Left lung (tissue), 10 donors: ENCODE measurements around the gene MADD. TPM values are rescaled to one million over a fixed set of nuclear protein-coding genes. Genes with fewer than 3 reads are reported as not detected.

Experiments
- ATAC-seq: fragments of 200-7000 bp; cut with Tn5 transposase; one replicate; pipeline ENCODE4 v1.9.1; 2020; ENCODE audit warnings: moderate library complexity
- DNase-seq, 4 donors: peaks; one replicate each; pipeline ENCODE4 v3.0.0-alpha.2; 2013 to 2020
- H3K27ac ChIP-seq, 2 donors: fragments of 200-600 bp; sonication (generic) in 1 of 2; one replicate each; pipeline versions ENCODE4 v1.5.0 to v1.8.0; 2020 to 2021
- H3K27me3 ChIP-seq, 2 donors: fragments of 200-600 bp; sonication (generic) in 1 of 2; one replicate each; pipeline versions ENCODE4 v1.5.0 to v1.8.0; 2020 to 2021
- H3K36me3 ChIP-seq, 2 donors: fragments of 200-600 bp; sonication (generic) in 1 of 2; one replicate each; pipeline versions ENCODE4 v1.5.0 to v1.8.0; 2020 to 2021
- H3K4me1 ChIP-seq, 2 donors: fragments of 200-600 bp; one replicate each; pipeline ENCODE4 v1.8.0; 2021
- H3K4me3 ChIP-seq, 2 donors: fragments of 200-600 bp; sonication (generic) in 1 of 2; one replicate each; pipeline versions ENCODE4 v1.5.0 to v1.8.0; 2020 to 2021; ENCODE audit warnings: mild to moderate bottlenecking in 1 of 2
- H3K9me3 ChIP-seq, 2 donors: fragments of 200-600 bp; sonication (generic) in 1 of 2; one replicate each; pipeline versions ENCODE4 v1.5.0 to v1.8.0; 2020 to 2021
- CTCF ChIP-seq, 2 donors: fragments of 200-600 bp; sonication (generic) in 1 of 2; IDR thresholded peaks; one replicate each; pipeline versions ENCODE4 v1.5.0 to v1.8.0; 2021; ENCODE audit warnings: antibody characterized with exemption in 2 of 2
- intact Hi-C, 2 donors: fragments of 100-400 bp; cut with DNase I; formaldehyde crosslinking; loops; one replicate each; pipeline versions ENCODE4 v1.11.2 to v1.14.2; 2022
- polyA plus RNA-seq, 6 donors: library from polyadenylated mRNA; unstranded; fragments of 120-200 nt; gene quantifications; one replicate each; pipeline ENCODE4 v1.2.1, GENCODE V29; 2013; ENCODE audit not compliant: insufficient read length in 6 of 6
- total RNA-seq, 2 donors: library from RNA; stranded (reverse); fragmentation: NEBNext Ultra II Directional; extraction: Animal tissue kit (Norgen Biotek cat#: 25700); gene quantifications; one replicate each; pipeline ENCODE4 v1.2.1, GENCODE V29; 2021
- donor health status: DM: no; HTN: yes; CAD: no.
- donor health status: DM: no; HTN: no; CAD: no.

MADD gene
- total and polyA plus RNA-seq, 8 donors = 33.0 to 53.8 (median 51.9) TPM

GRCh38 chr11:47284151-47284550 is 14.2 kb downstream of the MADD start:
- no peak for DNase-seq
- TF ChIP-seq CTCF (IDR thresholded peaks at IDR 0.05) = no peak
- H3K36me3 ChIP-seq = peaks cover 0 to 100% of the 10 kb centered on the region in 2 donors
- ATAC-seq = no peak
- H3K4me3 ChIP-seq = no peak overlapping the region
- intact Hi-C loops = no loop called here
- H3K27ac ChIP-seq = no peak overlapping the region
- H3K27me3 ChIP-seq = no peaks in the 10 kb centered on the region
- H3K4me1 ChIP-seq = no peaks in the 10 kb centered on the region
- no peaks in the 10 kb centered on the region for H3K9me3 ChIP-seq

DNA sequence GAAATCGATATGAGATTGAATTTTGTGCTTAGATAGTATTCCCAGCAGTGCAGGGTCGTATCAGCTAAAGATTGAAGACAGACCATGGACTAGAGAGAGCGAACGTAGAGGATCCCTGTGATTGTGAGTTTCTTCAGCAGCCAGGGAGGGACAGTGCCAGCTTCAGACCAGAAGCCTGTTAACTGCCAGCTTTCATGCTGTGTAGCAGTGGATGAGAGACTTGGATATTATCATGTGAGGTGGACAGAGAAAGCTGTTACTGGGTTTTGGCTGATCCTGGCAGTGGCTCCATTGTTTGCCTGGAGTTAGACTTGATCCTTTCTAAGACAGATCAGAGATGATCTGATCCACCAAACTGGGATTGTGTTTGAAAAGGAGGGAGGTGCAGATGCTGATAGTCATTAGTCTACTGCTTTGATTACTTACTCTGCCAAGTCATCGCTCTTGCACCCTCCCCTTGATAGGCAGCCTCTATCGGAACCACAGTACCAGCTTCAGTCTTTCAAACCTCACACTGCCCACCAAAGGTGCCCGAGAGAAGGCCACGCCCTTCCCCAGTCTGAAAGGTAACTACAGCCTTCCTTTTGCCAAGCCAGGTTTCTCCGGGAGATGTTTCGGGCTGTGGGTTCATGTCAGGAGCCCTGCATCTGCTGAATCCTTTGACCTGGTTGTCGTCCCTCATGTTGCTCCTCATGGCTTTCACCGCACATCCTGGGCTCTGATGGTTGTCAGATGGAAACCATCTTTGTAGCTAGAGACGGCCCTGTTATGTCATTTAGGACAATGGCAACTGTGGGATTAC is 16.2 kb downstream of the MADD start:
- no peak for ATAC-seq
- H3K9me3 ChIP-seq = no peaks in the 10 kb centered on the region
- DNase-seq = no peak
- TF ChIP-seq CTCF (IDR thresholded peaks at IDR 0.05) = no peak
- H3K4me3 ChIP-seq = no peak overlapping the region
- intact Hi-C loops = no loop called here
- peaks cover 0 to 100% of the 10 kb centered on the region in 2 donors for H3K36me3 ChIP-seq
- no peaks in the 10 kb centered on the region for H3K27me3 ChIP-seq
- H3K4me1 ChIP-seq = no peaks in the 10 kb centered on the region
- no peak overlapping the region for H3K27ac ChIP-seq

- Histone ChIP-seq H3K36me3 (peaks cover 0 to 100% of the 10 kb centered on the region in 2 donors), H3K27ac (no peak overlapping the region), H3K4me3 (no peak overlapping the region), H3K9me3 (no peaks in the 10 kb centered on the region), H3K4me1 (no peaks in the 10 kb centered on the region), H3K27me3 (no peaks in the 10 kb centered on the region)
- DNase-seq = no peak
- no peak for ATAC-seq
- intact Hi-C loops = no loop called here
- no peak for TF ChIP-seq CTCF (IDR thresholded peaks at IDR 0.05)
Measured at GRCh38 chr11:47288066-47288465, 18.1 kb downstream of the MADD start.

- intact Hi-C loops = no loop called here
- DNase-seq = no peak
- peaks cover 0 to 100% of the 10 kb centered on the region in 2 donors for H3K36me3 ChIP-seq
- no peaks in the 10 kb centered on the region for H3K4me1 ChIP-seq
- TF ChIP-seq CTCF (IDR thresholded peaks at IDR 0.05) = no peak
- no peak overlapping the region for H3K27ac ChIP-seq
- no peaks in the 10 kb centered on the region for H3K9me3 ChIP-seq
- no peak for ATAC-seq
- no peaks in the 10 kb centered on the region for H3K27me3 ChIP-seq
- H3K4me3 ChIP-seq = no peak overlapping the region
Measured at GRCh38 chr11:47289856-47290255, 19.9 kb downstream of the MADD start.

- Histone ChIP-seq H3K9me3 (peaks cover 0 to 13% of the 10 kb centered on the region in 2 donors), H3K4me1 (no peaks in the 10 kb centered on the region), H3K27ac (no peak overlapping the region), H3K4me3 (no peak overlapping the region), H3K36me3 (peaks cover 4 to 100% of the 10 kb centered on the region in 2 donors), H3K27me3 (no peaks in the 10 kb centered on the region)
- intact Hi-C loops = no loop called here
- DNase-seq (no peak), ATAC-seq (no peak)
- no peak for TF ChIP-seq CTCF (IDR thresholded peaks at IDR 0.05)
Measured at GRCh38 chr11:47295385-47295784, 25.5 kb downstream of the MADD start.
